SK-N-SH (cell line): ENCODE results near the gene BTBD9.

Experiments used
- SMC3 ChIP-seq: IDR thresholded peaks from 2 replicates; pipeline ENCODE4 v1.6.1; 2012; ENCODE audit warnings: low read depth, low read length, improper control_type of control experiment
- TCF12 ChIP-seq: IDR thresholded peaks from 2 replicates; pipeline ENCODE4 v1.4.0; 2012

DNA sequence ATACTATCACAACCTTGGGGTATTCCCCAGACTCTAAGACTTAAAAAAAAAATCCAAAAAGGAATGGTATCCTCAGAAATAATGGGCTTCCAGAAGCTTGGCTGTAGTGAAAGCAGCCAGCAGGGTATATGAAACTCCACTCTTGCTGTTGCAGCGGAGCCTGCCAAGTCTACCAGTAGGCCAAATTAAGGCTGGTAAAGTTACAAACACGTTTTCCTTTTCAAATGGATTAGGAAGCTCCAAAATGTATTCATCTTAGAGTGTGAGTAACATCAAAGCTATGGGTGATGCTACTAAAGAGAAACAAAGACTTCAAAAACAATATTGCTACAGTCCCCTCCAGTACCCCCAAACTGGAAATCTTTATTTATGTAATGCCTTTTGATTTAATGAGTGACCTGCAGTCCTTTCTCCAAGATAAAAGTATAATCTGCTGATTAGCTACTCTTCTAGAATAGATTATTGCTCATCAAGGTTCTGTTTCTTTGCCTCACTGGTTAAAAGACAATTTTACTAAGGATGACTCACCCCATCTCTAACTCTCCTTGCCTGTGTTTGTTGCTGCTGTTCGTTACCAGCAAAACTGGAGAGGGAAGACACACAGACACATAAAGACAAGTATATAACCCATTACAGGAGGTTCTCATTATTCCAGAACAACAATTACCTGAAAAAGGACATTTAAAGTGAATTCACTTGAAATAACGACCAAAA lies 84.9 kb downstream of the BTBD9 start:
- TF ChIP-seq SMC3 (no peak), TCF12 (0 out of 2 replicates have a peak, but pooled peaks have one; percentile 12)
